CD14-positive monocyte (primary cell): ENCODE measurements around the gene ARL4A. TPM values are rescaled to one million over a fixed set of nuclear protein-coding genes. Genes with fewer than 3 reads are reported as not detected.

Experiments
- DNase-seq, 3 donors: peaks; one replicate each; pipeline ENCODE4 v3.0.0-alpha.2; 2011 to 2022
- H2AFZ ChIP-seq: 2 replicates; pipeline ENCODE4 v1.6.0; 2012; ENCODE audit warnings: mild to moderate bottlenecking, low read depth, low read length, inconsistent platforms; ENCODE audit not compliant: insufficient read depth, poor library complexity, severe bottlenecking
- H3K27ac ChIP-seq, 2 donors: 1 replicate in 1 of 2; 2 replicates in 1 of 2; pipeline ENCODE4 v1.5.1; 2012 to 2013; ENCODE audit warnings: low read length in 2 of 2, control low read depth in 1 of 2, inconsistent platforms in 1 of 2, low read depth in 1 of 2, mild to moderate bottlenecking in 1 of 2
- H3K27me3 ChIP-seq, 2 donors: one replicate each; pipeline versions ENCODE4 v1.6.0 to v1.6.1; 2011 to 2013; ENCODE audit warnings: low read length in 2 of 2; ENCODE audit not compliant: control insufficient read depth in 2 of 2, insufficient read depth in 2 of 2
- H3K36me3 ChIP-seq, 2 donors: replicated peaks in 1 of 2; 1 replicate in 1 of 2; 2 replicates in 1 of 2; pipeline versions ENCODE4 v1.5.1 to v1.6.1; 2012 to 2013; ENCODE audit warnings: low read length in 2 of 2, control low read depth in 1 of 2, inconsistent platforms in 1 of 2, mild to moderate bottlenecking in 1 of 2; ENCODE audit not compliant: insufficient read depth in 2 of 2, control insufficient read depth in 1 of 2
- H3K4me1 ChIP-seq, 2 donors: 1 replicate in 1 of 2; 2 replicates in 1 of 2; pipeline versions ENCODE4 v1.5.1 to v1.6.1; 2012 to 2013; ENCODE audit warnings: low read length in 2 of 2, control low read depth in 1 of 2, inconsistent platforms in 1 of 2, mild to moderate bottlenecking in 1 of 2, moderate library complexity in 1 of 2; ENCODE audit not compliant: insufficient read depth in 2 of 2, control insufficient read depth in 1 of 2
- H3K4me2 ChIP-seq: replicated peaks from 2 replicates; pipeline ENCODE3; 2012; ENCODE audit warnings: low read length, moderate library complexity, mild to moderate bottlenecking; ENCODE audit not compliant: poor library complexity, severe bottlenecking; ENCODE audit errors: extremely low read depth
- H3K4me3 ChIP-seq, 3 experiments: fragments of 200-600 bp in 1 of 3; sonication (generic) in 1 of 3; replicated peaks in 1 of 3; 1 replicate in 2 of 3; 2 replicates in 1 of 3; pipeline ENCODE4 v1.5.1; 2011 to 2013; ENCODE audit warnings: low read length in 3 of 3, mild to moderate bottlenecking in 3 of 3, control low read depth in 2 of 3, low read depth in 2 of 3, inconsistent platforms in 1 of 3, moderate library complexity in 1 of 3
- H3K79me2 ChIP-seq: 2 replicates; pipeline ENCODE4 v1.6.0; 2012; ENCODE audit warnings: mild to moderate bottlenecking, control low read depth, inconsistent platforms, low read length, moderate library complexity; ENCODE audit not compliant: insufficient read depth
- H3K9ac ChIP-seq: 2 replicates; pipeline ENCODE4 v1.6.0; 2017; ENCODE audit warnings: low read length, mild to moderate bottlenecking; ENCODE audit not compliant: insufficient read depth, poor library complexity, severe bottlenecking
- H3K9me3 ChIP-seq, 2 donors: replicated peaks in 1 of 2; 1 replicate in 1 of 2; 2 replicates in 1 of 2; pipeline versions ENCODE4 v1.5.1 to v1.6.1; 2012 to 2013; ENCODE audit warnings: low read length in 2 of 2, control low read depth in 1 of 2; ENCODE audit not compliant: control insufficient read depth in 1 of 2, insufficient read depth in 1 of 2
- H4K20me1 ChIP-seq: 2 replicates; pipeline ENCODE4 v1.6.0; 2012; ENCODE audit warnings: mild to moderate bottlenecking, low read length, control low read depth, moderate library complexity; ENCODE audit not compliant: insufficient read depth
- H3K27ac Mint-ChIP-seq, 7 donors: one replicate each; pipeline ENCODE4 v1.8.0; 2020; ENCODE audit warnings: mild to moderate bottlenecking in 7 of 7, mixed read lengths in 7 of 7, moderate library complexity in 6 of 7, inconsistent platforms in 2 of 7
- H3K27me3 Mint-ChIP-seq, 3 donors: one replicate each; pipeline ENCODE4 v1.8.0; 2021 to 2022; ENCODE audit warnings: low read depth in 3 of 3, mild to moderate bottlenecking in 3 of 3, mixed read lengths in 3 of 3, moderate library complexity in 3 of 3, inconsistent platforms in 1 of 3
- H3K36me3 Mint-ChIP-seq, 2 donors: one replicate each; pipeline ENCODE4 v1.8.0; 2020; ENCODE audit warnings: mixed read lengths in 2 of 2, inconsistent platforms in 1 of 2, mild to moderate bottlenecking in 1 of 2
- H3K4me1 Mint-ChIP-seq: one replicate; pipeline ENCODE4 v1.8.0; 2020; ENCODE audit warnings: mild to moderate bottlenecking, mixed read lengths
- H3K4me3 Mint-ChIP-seq, 2 donors: one replicate each; pipeline ENCODE4 v1.8.0; 2020; ENCODE audit warnings: mild to moderate bottlenecking in 2 of 2, mixed read lengths in 2 of 2, moderate library complexity in 1 of 2
- H3K9me3 Mint-ChIP-seq, 7 donors: one replicate each; pipeline ENCODE4 v1.8.0; 2020 to 2022; ENCODE audit warnings: mixed read lengths in 7 of 7, mild to moderate bottlenecking in 6 of 7, moderate library complexity in 6 of 7, inconsistent platforms in 2 of 7
- CTCF ChIP-seq: fragments of 200-600 bp; IDR thresholded peaks from one replicate; pipeline ENCODE4 v1.8.0; 2022; ENCODE audit warnings: antibody characterized with exemption, mild to moderate bottlenecking
- WGBS: methylation state at CpG from one replicate; pipeline ENCODE4 v1.1.5; 2013; ENCODE audit warnings: missing lambda C conversion rate; ENCODE audit not compliant: insufficient coverage; 5-methylcytosine and 5-hydroxymethylcytosine counted together
- intact Hi-C, 2 donors: fragments of 100-400 bp; cut with micrococcal nuclease; formaldehyde crosslinking; loops; one replicate each; pipeline versions ENCODE4 v1.15.0 to v1.15.1; 2023
- polyA plus RNA-seq, 3 donors: library from polyadenylated mRNA; depleted of rRNA in 1 of 3; unstranded in 2 of 3; stranded (reverse) in 1 of 3; fragments of 300-500 nt in 2 of 3; fragments of >200 nt in 1 of 3; fragmentation: Illumina TruSeq in 2 of 3; gene quantifications; 1 replicate in 2 of 3; 2 replicates in 1 of 3; pipeline ENCODE4 v1.2.3, GENCODE V29; 2012 to 2021

Gene ARL4A
- polyA plus RNA-seq, 3 donors: 60.3 to 125 (median 69.3) TPM

- Histone ChIP-seq H3K4me2 (no peak overlapping the region), H3K27me3 (no peaks in the 10 kb centered on the region), H2AFZ (no peak overlapping the region), H3K4me3 (no peak overlapping the region), H3K36me3 (no peaks in the 10 kb centered on the region), H3K79me2 (no peaks in the 10 kb centered on the region), H3K27ac (no peak overlapping the region), H4K20me1 (no peaks in the 10 kb centered on the region), H3K9ac (no peak overlapping the region), H3K4me1 (peaks cover 23 to 32% of the 10 kb centered on the region in 2 donors), H3K9me3 (no peaks in the 10 kb centered on the region)
- TF ChIP-seq CTCF: no peak
- Mint-ChIP-seq H3K27me3 (no peaks in the 10 kb centered on the region), H3K4me1 (peaks cover 32% of the 10 kb centered on the region), H3K27ac (peak overlapping the region in 1 of 7 donors; percentile 10), H3K9me3 (peaks cover 0 to 2% (median 0%) of the 10 kb centered on the region in 7 donors), H3K4me3 (no peak overlapping the region), H3K36me3 (no peaks in the 10 kb centered on the region)
- WGBS: 0% methylated on average over 2 of the region's 2 CpGs
- peak in 2 of 3 donors; percentile 24 to 44 for DNase-seq
- intact Hi-C loops: loop anchor here in 1 of 2 donors (10.0 kb wide), 1 partner anchor 67 kb away; no protein-coding TSS in a partner anchor
Observed at GRCh38 chr7:12712236-12712635, 24.8 kb downstream of the ARL4A start.

GRCh38 chr7:12713625-12714378, 26.4 kb downstream of the ARL4A start:
- Histone ChIP-seq H3K4me2 (no peak overlapping the region), H3K27ac (no peak overlapping the region), H3K4me1 (peaks cover 35 to 48% of the 10 kb centered on the region in 2 donors), H3K4me3 (no peak overlapping the region), H2AFZ (no peak overlapping the region), H3K27me3 (no peaks in the 10 kb centered on the region), H3K36me3 (no peaks in the 10 kb centered on the region), H3K79me2 (no peaks in the 10 kb centered on the region), H4K20me1 (no peaks in the 10 kb centered on the region), H3K9me3 (no peaks in the 10 kb centered on the region), H3K9ac (no peak overlapping the region)
- WGBS: no CpG with 5 or more reads among the region's 1 CpG
- H3K9me3 Mint-ChIP-seq: peaks cover 0 to 2% (median 0%) of the 10 kb centered on the region in 7 donors
- H3K4me3 Mint-ChIP-seq: no peak overlapping the region
- no peaks in the 10 kb centered on the region for H3K36me3 Mint-ChIP-seq
- peaks cover 43% of the 10 kb centered on the region for H3K4me1 Mint-ChIP-seq
- peaks cover 0 to 1% (median 0%) of the 10 kb centered on the region in 3 donors for H3K27me3 Mint-ChIP-seq
- no peak overlapping the region for H3K27ac Mint-ChIP-seq
- no peak for TF ChIP-seq CTCF
- DNase-seq: no peak
- intact Hi-C loops: loop anchor here in 1 of 2 donors (10.0 kb wide), 1 partner anchor 69 kb away; no protein-coding TSS in a partner anchor
